Activated CD8-positive, alpha-beta memory T cell treated with anti-CD3 and anti-CD28 coated beads for 1 hour (primary cell): ENCODE data around the gene CDH22.
A peak's percentile ranks its signal among the peaks of the same experiment; 100 is the strongest.

ENCODE experiments used
- DNase-seq, 2 donors: peaks; one replicate each; pipeline ENCODE4 v3.0.0-alpha.2; 2020; ENCODE audit warnings: low read depth in 1 of 2; ENCODE audit errors: extremely low read depth in 1 of 2

The CDH22 gene

GRCh38 chr20:46178891-46179290 is 129.4 kb downstream of the CDH22 start:
- no peak for DNase-seq

GRCh38 chr20:46177768-46178167 is 130.5 kb downstream of the CDH22 start:
- no peak for DNase-seq

- DNase-seq: no peak
Measured at GRCh38 chr20:46176739-46177378, 131.4 kb downstream of the CDH22 start.

- DNase-seq: no peak
Measured at GRCh38 chr20:46175127-46175494, 133.2 kb downstream of the CDH22 start.

GRCh38 chr20:46174469-46175126 is 133.7 kb downstream of the CDH22 start:
- DNase-seq: peak; percentile 41 to 58

GRCh38 chr20:46173652-46174468 is 134.4 kb downstream of the CDH22 start:
- DNase-seq: no peak

- DNase-seq: no peak
Measured at GRCh38 chr20:46172961-46173536, 135.2 kb downstream of the CDH22 start.

GRCh38 chr20:46172455-46172854 is 135.8 kb downstream of the CDH22 start:
- DNase-seq: no peak

GRCh38 chr20:46171909-46172308 is 136.4 kb downstream of the CDH22 start:
- no peak for DNase-seq

- DNase-seq: no peak
Measured at GRCh38 chr20:46171476-46171875, 136.8 kb downstream of the CDH22 start.

GRCh38 chr20:46169245-46170171 is 138.8 kb downstream of the CDH22 start:
- DNase-seq: no peak

GRCh38 chr20:46168438-46168837 is 139.9 kb downstream of the CDH22 start:
- DNase-seq: no peak

GRCh38 chr20:46167080-46167479 is 141.2 kb downstream of the CDH22 start:
- DNase-seq: no peak

GRCh38 chr20:46164254-46164653 is 144.0 kb downstream of the CDH22 start:
- no peak for DNase-seq

GRCh38 chr20:46161921-46162320 is 146.4 kb downstream of the CDH22 start:
- DNase-seq: no peak

- no peak for DNase-seq
Measured at GRCh38 chr20:46160661-46161060, 147.6 kb downstream of the CDH22 start.

- no peak for DNase-seq
Measured at GRCh38 chr20:46159101-46159897, 149.0 kb downstream of the CDH22 start.

- DNase-seq: no peak
Measured at GRCh38 chr20:46158476-46158987, 149.8 kb downstream of the CDH22 start.

GRCh38 chr20:46157625-46158024 is 150.7 kb downstream of the CDH22 start:
- no peak for DNase-seq
